ENCODE results near the gene NISCH.

The NISCH gene

DNA sequence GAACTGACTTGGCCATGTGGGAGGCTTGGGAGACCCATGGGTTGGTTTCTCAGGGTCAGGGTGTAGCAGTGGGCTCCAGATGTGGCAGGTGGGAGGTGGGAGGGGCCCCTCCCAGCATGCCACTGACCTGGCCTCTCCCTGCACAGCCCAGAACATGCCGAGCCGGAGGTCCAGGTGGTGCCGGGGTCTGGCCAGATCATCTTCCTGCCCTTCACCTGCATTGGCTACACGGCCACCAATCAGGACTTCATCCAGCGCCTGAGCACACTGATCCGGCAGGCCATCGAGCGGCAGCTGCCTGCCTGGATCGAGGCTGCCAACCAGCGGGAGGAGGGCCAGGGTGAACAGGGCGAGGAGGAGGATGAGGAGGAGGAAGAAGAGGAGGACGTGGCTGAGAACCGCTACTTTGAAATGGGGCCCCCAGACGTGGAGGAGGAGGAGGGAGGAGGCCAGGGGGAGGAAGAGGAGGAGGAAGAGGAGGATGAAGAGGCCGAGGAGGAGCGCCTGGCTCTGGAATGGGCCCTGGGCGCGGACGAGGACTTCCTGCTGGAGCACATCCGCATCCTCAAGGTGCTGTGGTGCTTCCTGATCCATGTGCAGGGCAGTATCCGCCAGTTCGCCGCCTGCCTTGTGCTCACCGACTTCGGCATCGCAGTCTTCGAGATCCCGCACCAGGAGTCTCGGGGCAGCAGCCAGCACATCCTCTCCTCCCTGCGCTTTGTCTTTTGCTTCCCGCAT, 31.8 kb downstream of the NISCH start:
- Histone ChIP-seq H2BK12ac (ENCODE audit: low read length) (no peak overlapping the region), H3K9ac (ENCODE audit: low read length) (no peak overlapping the region), H3K4me3 (ENCODE audit: low read depth, low read length) (no peak overlapping the region), H3K4me1 (ENCODE audit: control insufficient read depth in 1 of 2, insufficient read depth in 2 of 2, low read length in 2 of 2) (peaks cover 5% of the 10 kb centered on the region in 2 experiments), H4K8ac (ENCODE audit: low read depth, low read length) (no peak overlapping the region), H3K4me2 (ENCODE audit: low read length) (no peak overlapping the region), H3K23ac (ENCODE audit: low read length) (no peak overlapping the region), H2BK5ac (ENCODE audit: low read depth, low read length, poor library complexity) (no peak overlapping the region), H2AK5ac (ENCODE audit: low read length) (no peak overlapping the region), H3K18ac (ENCODE audit: low read length) (no peak overlapping the region), H2AFZ (ENCODE audit: insufficient read depth, low read length, poor library complexity) (no peak overlapping the region), H4K91ac (ENCODE audit: low read depth, low read length) (no peak overlapping the region), H3K4ac (ENCODE audit: low read depth, low read length) (no peak overlapping the region), H4K12ac (ENCODE audit: low read depth, low read length) (no peak overlapping the region), H3K79me2 (ENCODE audit: control insufficient read depth, insufficient read depth, low read length, poor library complexity) (no peaks in the 10 kb centered on the region), H3K27me3 (ENCODE audit: insufficient read depth, low read length) (no peaks in the 10 kb centered on the region), H3K27ac (ENCODE audit: low read depth, low read length) (no peak overlapping the region), H3K36me3 (ENCODE audit: control insufficient read depth in 1 of 2, insufficient read depth in 2 of 2, low read length in 2 of 2) (peaks cover 89% of the 10 kb centered on the region in 2 experiments), H3K9me3 (ENCODE audit: insufficient read depth, low read depth, low read length) (no peaks in the 10 kb centered on the region), H2BK120ac (ENCODE audit: insufficient read depth, low read length, poor library complexity) (no peak overlapping the region), H3K79me1 (ENCODE audit: low read length) (no peaks in the 10 kb centered on the region), H3K14ac (ENCODE audit: low read length) (no peak overlapping the region)
- DNase-seq, result no peak
- WGBS (ENCODE audit: extremely low coverage, insufficient coverage, insufficient read length), result no CpG with 5 or more reads among the region's 31 CpGs

DNA sequence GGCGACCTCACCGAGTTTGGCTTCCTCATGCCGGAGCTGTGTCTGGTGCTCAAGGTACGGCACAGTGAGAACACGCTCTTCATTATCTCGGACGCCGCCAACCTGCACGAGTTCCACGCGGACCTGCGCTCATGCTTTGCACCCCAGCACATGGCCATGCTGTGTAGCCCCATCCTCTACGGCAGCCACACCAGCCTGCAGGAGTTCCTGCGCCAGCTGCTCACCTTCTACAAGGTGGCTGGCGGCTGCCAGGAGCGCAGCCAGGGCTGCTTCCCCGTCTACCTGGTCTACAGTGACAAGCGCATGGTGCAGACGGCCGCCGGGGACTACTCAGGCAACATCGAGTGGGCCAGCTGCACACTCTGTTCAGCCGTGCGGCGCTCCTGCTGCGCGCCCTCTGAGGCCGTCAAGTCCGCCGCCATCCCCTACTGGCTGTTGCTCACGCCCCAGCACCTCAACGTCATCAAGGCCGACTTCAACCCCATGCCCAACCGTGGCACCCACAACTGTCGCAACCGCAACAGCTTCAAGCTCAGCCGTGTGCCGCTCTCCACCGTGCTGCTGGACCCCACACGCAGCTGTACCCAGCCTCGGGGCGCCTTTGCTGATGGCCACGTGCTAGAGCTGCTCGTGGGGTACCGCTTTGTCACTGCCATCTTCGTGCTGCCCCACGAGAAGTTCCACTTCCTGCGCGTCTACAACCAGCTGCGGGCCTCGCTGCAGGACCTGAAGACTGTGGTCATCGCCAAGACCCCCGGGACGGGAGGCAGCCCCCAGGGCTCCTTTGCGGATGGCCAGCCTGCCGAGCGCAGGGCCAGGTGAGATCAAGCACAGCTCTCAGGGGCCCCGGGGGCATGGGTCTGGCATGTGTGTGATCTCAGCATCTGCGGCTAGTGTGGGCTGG, 32.6 kb downstream of the NISCH start:
- Histone ChIP-seq H4K8ac (ENCODE audit: low read depth, low read length) (no peak overlapping the region), H2BK12ac (ENCODE audit: low read length) (no peak overlapping the region), H3K79me2 (ENCODE audit: control insufficient read depth, insufficient read depth, low read length, poor library complexity) (no peaks in the 10 kb centered on the region), H3K4me2 (ENCODE audit: low read length) (no peak overlapping the region), H2BK120ac (ENCODE audit: insufficient read depth, low read length, poor library complexity) (no peak overlapping the region), H4K91ac (ENCODE audit: low read depth, low read length) (no peak overlapping the region), H3K18ac (ENCODE audit: low read length) (no peak overlapping the region), H3K4ac (ENCODE audit: low read depth, low read length) (no peak overlapping the region), H3K4me1 (ENCODE audit: control insufficient read depth in 1 of 2, insufficient read depth in 2 of 2, low read length in 2 of 2) (peaks cover 5% of the 10 kb centered on the region in 2 experiments), H3K9ac (ENCODE audit: low read length) (no peak overlapping the region), H3K9me3 (ENCODE audit: insufficient read depth, low read depth, low read length) (no peaks in the 10 kb centered on the region), H3K27ac (ENCODE audit: low read depth, low read length) (no peak overlapping the region), H3K23ac (ENCODE audit: low read length) (no peak overlapping the region), H2AFZ (ENCODE audit: insufficient read depth, low read length, poor library complexity) (no peak overlapping the region), H2BK5ac (ENCODE audit: low read depth, low read length, poor library complexity) (no peak overlapping the region), H3K79me1 (ENCODE audit: low read length) (no peaks in the 10 kb centered on the region), H2AK5ac (ENCODE audit: low read length) (no peak overlapping the region), H3K14ac (ENCODE audit: low read length) (no peak overlapping the region), H3K4me3 (ENCODE audit: low read depth, low read length) (peak overlapping the region; percentile 21), H4K12ac (ENCODE audit: low read depth, low read length) (no peak overlapping the region), H3K36me3 (ENCODE audit: control insufficient read depth in 1 of 2, insufficient read depth in 2 of 2, low read length in 2 of 2) (peaks cover 89% of the 10 kb centered on the region in 2 experiments), H3K27me3 (ENCODE audit: insufficient read depth, low read length) (no peaks in the 10 kb centered on the region)
- no peak for DNase-seq
- no CpG with 5 or more reads among the region's 59 CpGs for WGBS (ENCODE audit: extremely low coverage, insufficient coverage, insufficient read length)

DNA sequence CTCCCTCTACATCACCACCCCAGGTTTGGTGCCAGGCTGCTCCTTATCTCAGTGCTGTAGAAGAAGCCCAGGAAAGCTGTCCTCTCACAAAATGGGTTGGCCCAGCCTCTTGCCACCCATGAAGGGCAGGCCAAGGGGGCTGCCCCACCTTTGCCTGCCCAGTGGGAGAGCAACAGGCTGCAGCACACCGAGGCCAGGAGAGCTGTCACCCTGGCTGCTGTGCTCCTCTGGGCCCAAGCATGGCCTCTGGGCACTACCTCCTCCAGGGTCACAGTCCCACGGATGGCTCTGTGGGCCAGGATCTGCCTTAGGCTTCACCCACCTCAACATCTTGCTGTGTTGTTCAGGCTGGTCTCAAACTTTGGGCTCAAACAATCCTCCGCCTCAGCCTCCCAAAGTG, 33.3 kb downstream of the NISCH start:
- Histone ChIP-seq H3K9ac (ENCODE audit: low read length) (no peak overlapping the region), H3K4me1 (ENCODE audit: control insufficient read depth in 1 of 2, insufficient read depth in 2 of 2, low read length in 2 of 2) (peaks cover 0 to under 1% of the 10 kb centered on the region in 2 experiments), H2BK120ac (ENCODE audit: insufficient read depth, low read length, poor library complexity) (no peak overlapping the region), H3K79me1 (ENCODE audit: low read length) (no peaks in the 10 kb centered on the region), H3K23ac (ENCODE audit: low read length) (no peak overlapping the region), H2BK12ac (ENCODE audit: low read length) (no peak overlapping the region), H3K18ac (ENCODE audit: low read length) (no peak overlapping the region), H3K4ac (ENCODE audit: low read depth, low read length) (no peak overlapping the region), H2BK5ac (ENCODE audit: low read depth, low read length, poor library complexity) (no peak overlapping the region), H4K8ac (ENCODE audit: low read depth, low read length) (no peak overlapping the region), H3K14ac (ENCODE audit: low read length) (no peak overlapping the region), H3K36me3 (ENCODE audit: control insufficient read depth in 1 of 2, insufficient read depth in 2 of 2, low read length in 2 of 2) (peaks cover 87% of the 10 kb centered on the region in 2 experiments), H3K9me3 (ENCODE audit: insufficient read depth, low read depth, low read length) (no peaks in the 10 kb centered on the region), H3K4me3 (ENCODE audit: low read depth, low read length) (no peak overlapping the region), H3K27me3 (ENCODE audit: insufficient read depth, low read length) (no peaks in the 10 kb centered on the region), H3K27ac (ENCODE audit: low read depth, low read length) (no peak overlapping the region), H2AK5ac (ENCODE audit: low read length) (no peak overlapping the region), H2AFZ (ENCODE audit: insufficient read depth, low read length, poor library complexity) (no peak overlapping the region), H3K79me2 (ENCODE audit: control insufficient read depth, insufficient read depth, low read length, poor library complexity) (no peaks in the 10 kb centered on the region), H3K4me2 (ENCODE audit: low read length) (no peak overlapping the region), H4K91ac (ENCODE audit: low read depth, low read length) (no peak overlapping the region), H4K12ac (ENCODE audit: low read depth, low read length) (no peak overlapping the region)
- no peak for DNase-seq
- no CpG with 5 or more reads among the region's 3 CpGs for WGBS (ENCODE audit: extremely low coverage, insufficient coverage, insufficient read length)

DNA sequence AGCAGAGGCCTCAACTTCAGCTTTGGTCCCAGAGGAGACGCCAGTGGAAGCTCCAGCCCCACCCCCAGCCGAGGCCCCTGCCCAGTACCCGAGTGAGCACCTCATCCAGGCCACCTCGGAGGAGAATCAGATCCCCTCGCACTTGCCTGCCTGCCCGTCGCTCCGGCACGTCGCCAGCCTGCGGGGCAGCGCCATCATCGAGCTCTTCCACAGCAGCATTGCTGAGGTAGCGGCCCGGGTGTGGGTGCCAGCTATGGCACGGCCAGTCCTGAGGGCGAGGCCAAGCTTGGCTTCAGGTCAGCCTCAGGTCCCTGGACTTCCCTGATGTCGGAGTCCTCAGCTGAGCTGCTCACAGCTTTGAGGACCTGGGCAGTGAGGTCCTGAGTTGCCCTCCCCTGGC, 34.0 kb downstream of the NISCH start:
- no peak overlapping the region for H3K9ac ChIP-seq (ENCODE audit: low read length)
- DNase-seq, result no peak
- no peak overlapping the region for H4K8ac ChIP-seq (ENCODE audit: low read depth, low read length)
- H2BK12ac ChIP-seq (ENCODE audit: low read length), result no peak overlapping the region
- no peak overlapping the region for H4K91ac ChIP-seq (ENCODE audit: low read depth, low read length)
- no CpG with 5 or more reads among the region's 18 CpGs for WGBS (ENCODE audit: extremely low coverage, insufficient coverage, insufficient read length)
- H3K36me3 ChIP-seq (ENCODE audit: control insufficient read depth in 1 of 2, insufficient read depth in 2 of 2, low read length in 2 of 2), result peaks cover 85 to 86% of the 10 kb centered on the region in 2 experiments
- H2AFZ ChIP-seq (ENCODE audit: insufficient read depth, low read length, poor library complexity), result no peak overlapping the region
- no peak overlapping the region for H2AK5ac ChIP-seq (ENCODE audit: low read length)
- H3K4me3 ChIP-seq (ENCODE audit: low read depth, low read length), result no peak overlapping the region
- no peak overlapping the region for H3K14ac ChIP-seq (ENCODE audit: low read length)
- H4K12ac ChIP-seq (ENCODE audit: low read depth, low read length), result no peak overlapping the region
- H3K79me2 ChIP-seq (ENCODE audit: control insufficient read depth, insufficient read depth, low read length, poor library complexity), result no peaks in the 10 kb centered on the region
- H3K79me1 ChIP-seq (ENCODE audit: low read length), result no peaks in the 10 kb centered on the region
- no peak overlapping the region for H3K4me2 ChIP-seq (ENCODE audit: low read length)
- H3K27me3 ChIP-seq (ENCODE audit: insufficient read depth, low read length), result no peaks in the 10 kb centered on the region
- H3K23ac ChIP-seq (ENCODE audit: low read length), result no peak overlapping the region
- no peaks in the 10 kb centered on the region for H3K9me3 ChIP-seq (ENCODE audit: insufficient read depth, low read depth, low read length)
- no peak overlapping the region for H3K18ac ChIP-seq (ENCODE audit: low read length)
- no peak overlapping the region for H3K4ac ChIP-seq (ENCODE audit: low read depth, low read length)
- no peaks in the 10 kb centered on the region for H3K4me1 ChIP-seq (ENCODE audit: control insufficient read depth in 1 of 2, insufficient read depth in 2 of 2, low read length in 2 of 2)
- no peak overlapping the region for H3K27ac ChIP-seq (ENCODE audit: low read depth, low read length)
- no peak overlapping the region for H2BK120ac ChIP-seq (ENCODE audit: insufficient read depth, low read length, poor library complexity)
- no peak overlapping the region for H2BK5ac ChIP-seq (ENCODE audit: low read depth, low read length, poor library complexity)
